K562 (cell line): Measurements from ENCODE around the gene DCAF5. TPM values are rescaled to one million over a fixed set of nuclear protein-coding genes. Genes with fewer than 3 reads are reported as not detected.
A peak's percentile ranks its signal among the peaks of the same experiment; 100 is the strongest.

ENCODE experiments used
- ESRRB ChIP-seq: fragments of 250-450 bp; sonication (Bioruptor Pico); IDR thresholded peaks from 2 replicates; pipeline ENCODE4 v1.5.0; 2020; ENCODE audit warnings: mild to moderate bottlenecking, moderate library complexity, borderline replicate concordance
- KLF10 ChIP-seq: fragments of 250-450 bp; sonication (Bioruptor Pico); IDR thresholded peaks from 2 replicates; pipeline ENCODE4 v1.6.1; 2021; ENCODE audit warnings: matching md5 sums
- KLF16 ChIP-seq: IDR thresholded peaks from 2 replicates; pipeline ENCODE4 v1.6.1; 2016; ENCODE audit warnings: antibody characterized with exemption
- L3MBTL2 ChIP-seq: fragments of 450-650 bp; IDR thresholded peaks from 2 replicates; pipeline ENCODE4 v1.6.1; 2016; ENCODE audit warnings: mild to moderate bottlenecking, moderate library complexity
- MEF2A ChIP-seq: IDR thresholded peaks from 2 replicates; pipeline ENCODE4 v1.6.1; 2011; ENCODE audit warnings: low read depth, mild to moderate bottlenecking, low read length, moderate library complexity; ENCODE audit not compliant: control insufficient read depth
- POLR2B ChIP-seq: fragments of 450-650 bp; IDR thresholded peaks from 2 replicates; pipeline ENCODE4 v1.6.1; 2018; ENCODE audit warnings: low read depth; ENCODE audit not compliant: partially characterized antibody
- POLR2G ChIP-seq: fragments of 200-400 bp; formaldehyde crosslinking; IDR thresholded peaks from 2 replicates; pipeline ENCODE4 v1.6.1; 2017; ENCODE audit warnings: low read depth, mild to moderate bottlenecking, antibody characterized with exemption, low read length, moderate library complexity
- POLR2H ChIP-seq: IDR thresholded peaks from 2 replicates; pipeline ENCODE4 v1.6.1; 2016; ENCODE audit warnings: missing genetic modification characterization, low read depth, mild to moderate bottlenecking, control low read depth, missing compliant biosample characterization, moderate library complexity
- RBBP5 ChIP-seq: fragments of 200-600 bp; sonication (generic); IDR thresholded peaks from 2 replicates; pipeline ENCODE4 v1.6.1; 2012; ENCODE audit warnings: borderline replicate concordance, mild to moderate bottlenecking, low read length, control low read depth, inconsistent platforms; ENCODE audit not compliant: insufficient read depth, poor library complexity, severe bottlenecking
- RFX1 ChIP-seq: fragments of 450-650 bp; IDR thresholded peaks from 2 replicates; pipeline ENCODE4 v1.6.1; 2016; ENCODE audit warnings: mild to moderate bottlenecking, moderate library complexity
- THRA ChIP-seq: fragments of 450-650 bp; IDR thresholded peaks from 2 replicates; pipeline ENCODE4 v1.6.1; 2017; ENCODE audit warnings: mild to moderate bottlenecking, moderate library complexity
- polyA plus RNA-seq, 8 experiments: library from polyadenylated mRNA; depleted of rRNA in 4 of 8; stranded (reverse) in 5 of 8; unstranded in 3 of 8; fragments of >200 nt; fragmentation: Nextera tagmentation in 2 of 8; fragmentation: Illumina TruSeq in 1 of 8; extraction: Ambion mirVana in 2 of 8; extraction: Trizol in 1 of 8; gene quantifications; 2 replicates each; pipeline versions ENCODE4 v1.2.1 to v1.2.3, GENCODE V29; 2011 to 2014; ENCODE audit warnings: inconsistent platforms in 1 of 8, missing spikeins in 1 of 8
- total RNA-seq, 7 experiments: library from RNA; depleted of rRNA in 6 of 7; stranded (reverse); fragments of >200 nt in 6 of 7; fragmentation: Illumina TruSeq in 2 of 7; extraction: Trizol in 2 of 7; gene quantifications; 2 replicates each; pipeline versions ENCODE4 v1.2.1 to v1.2.3, GENCODE V29; 2011 to 2021; ENCODE audit warnings: low replicate concordance in 1 of 7
- TF ChIP-seq, protein P1 (sequence below): fragments of 450-650 bp; IDR thresholded peaks from 2 replicates; pipeline ENCODE4 v1.6.1; 2016; ENCODE audit warnings: borderline replicate concordance
- TF ChIP-seq, protein P2 (sequence below), 2 experiments: IDR thresholded peaks; 2 replicates each; pipeline ENCODE4 v1.6.1; 2012; ENCODE audit warnings: improper control_type of control experiment in 2 of 2, low read depth in 2 of 2, low read length in 2 of 2, borderline replicate concordance in 1 of 2
- TF ChIP-seq, protein P3 (sequence below): fragments of 450-650 bp; formaldehyde crosslinking; IDR thresholded peaks from 2 replicates; pipeline ENCODE4 v1.4.0; 2020; ENCODE audit warnings: mild to moderate bottlenecking
- TF ChIP-seq, protein P4 (sequence below): sonication (generic); formaldehyde crosslinking; IDR thresholded peaks from 2 replicates; pipeline ENCODE4 v1.8.0; 2022; ENCODE audit warnings: mild to moderate bottlenecking, missing genetic modification reagents

The DCAF5 gene
- total and polyA plus RNA-seq, 9 of the 15 experiments (the other 6 are each of a cell fraction or from before 2014, with no cell fraction given): 5.6 to 24.1 (median 12.7) TPM

DNA sequence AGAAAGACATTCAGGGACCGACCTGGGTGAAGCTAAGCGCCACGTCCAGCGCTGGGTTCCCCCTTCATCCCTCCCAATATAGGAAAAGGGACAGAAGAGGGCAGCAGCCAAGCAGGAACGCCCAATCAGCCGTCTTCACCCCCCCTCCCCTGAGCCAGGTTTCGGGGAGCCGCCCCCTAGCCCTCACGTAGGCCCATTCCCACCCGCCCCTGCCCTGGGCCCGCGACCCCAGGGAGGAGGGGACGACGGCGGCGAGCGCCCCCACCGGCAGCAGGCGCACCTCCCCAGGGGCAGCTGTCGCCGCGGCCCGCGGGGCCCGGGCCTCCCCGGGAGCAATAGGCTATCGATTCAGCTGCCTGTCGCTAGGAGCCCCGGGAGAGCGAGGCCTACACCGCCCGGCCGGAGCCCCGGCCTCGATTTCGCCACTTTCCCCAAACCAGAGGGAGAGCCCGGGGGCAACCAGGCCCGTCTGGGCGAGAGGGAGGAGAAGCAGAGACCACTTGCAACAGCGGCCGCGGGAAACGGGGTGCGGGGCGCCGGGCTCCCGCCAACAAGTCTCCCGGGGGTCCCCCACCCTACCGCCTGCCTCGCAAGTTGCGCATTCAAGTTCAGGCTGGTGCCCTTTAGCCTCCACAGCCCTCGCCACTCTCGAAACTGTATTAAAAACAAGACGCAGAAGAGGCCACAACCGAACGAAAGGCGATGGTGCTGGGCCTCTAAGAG, 1.3 kb downstream of the DCAF5 start (continued):
- TF ChIP-seq, protein P1, sequence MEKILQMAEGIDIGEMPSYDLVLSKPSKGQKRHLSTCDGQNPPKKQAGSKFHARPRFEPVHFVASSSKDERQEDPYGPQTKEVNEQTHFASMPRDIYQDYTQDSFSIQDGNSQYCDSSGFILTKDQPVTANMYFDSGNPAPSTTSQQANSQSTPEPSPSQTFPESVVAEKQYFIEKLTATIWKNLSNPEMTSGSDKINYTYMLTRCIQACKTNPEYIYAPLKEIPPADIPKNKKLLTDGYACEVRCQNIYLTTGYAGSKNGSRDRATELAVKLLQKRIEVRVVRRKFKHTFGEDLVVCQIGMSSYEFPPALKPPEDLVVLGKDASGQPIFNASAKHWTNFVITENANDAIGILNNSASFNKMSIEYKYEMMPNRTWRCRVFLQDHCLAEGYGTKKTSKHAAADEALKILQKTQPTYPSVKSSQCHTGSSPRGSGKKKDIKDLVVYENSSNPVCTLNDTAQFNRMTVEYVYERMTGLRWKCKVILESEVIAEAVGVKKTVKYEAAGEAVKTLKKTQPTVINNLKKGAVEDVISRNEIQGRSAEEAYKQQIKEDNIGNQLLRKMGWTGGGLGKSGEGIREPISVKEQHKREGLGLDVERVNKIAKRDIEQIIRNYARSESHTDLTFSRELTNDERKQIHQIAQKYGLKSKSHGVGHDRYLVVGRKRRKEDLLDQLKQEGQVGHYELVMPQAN: peak; percentile 47; the same call in 1 of the 2 replicates
- TF ChIP-seq, protein P2, sequence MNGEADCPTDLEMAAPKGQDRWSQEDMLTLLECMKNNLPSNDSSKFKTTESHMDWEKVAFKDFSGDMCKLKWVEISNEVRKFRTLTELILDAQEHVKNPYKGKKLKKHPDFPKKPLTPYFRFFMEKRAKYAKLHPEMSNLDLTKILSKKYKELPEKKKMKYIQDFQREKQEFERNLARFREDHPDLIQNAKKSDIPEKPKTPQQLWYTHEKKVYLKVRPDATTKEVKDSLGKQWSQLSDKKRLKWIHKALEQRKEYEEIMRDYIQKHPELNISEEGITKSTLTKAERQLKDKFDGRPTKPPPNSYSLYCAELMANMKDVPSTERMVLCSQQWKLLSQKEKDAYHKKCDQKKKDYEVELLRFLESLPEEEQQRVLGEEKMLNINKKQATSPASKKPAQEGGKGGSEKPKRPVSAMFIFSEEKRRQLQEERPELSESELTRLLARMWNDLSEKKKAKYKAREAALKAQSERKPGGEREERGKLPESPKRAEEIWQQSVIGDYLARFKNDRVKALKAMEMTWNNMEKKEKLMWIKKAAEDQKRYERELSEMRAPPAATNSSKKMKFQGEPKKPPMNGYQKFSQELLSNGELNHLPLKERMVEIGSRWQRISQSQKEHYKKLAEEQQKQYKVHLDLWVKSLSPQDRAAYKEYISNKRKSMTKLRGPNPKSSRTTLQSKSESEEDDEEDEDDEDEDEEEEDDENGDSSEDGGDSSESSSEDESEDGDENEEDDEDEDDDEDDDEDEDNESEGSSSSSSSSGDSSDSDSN (IDR thresholded peaks at IDR 0.05; ENCODE audit: borderline replicate concordance in 1 of 2, low read depth in 2 of 2, low read length in 2 of 2): peak; percentile 100
- TF ChIP-seq RFX1: peak; percentile 76
- no peak for TF ChIP-seq MEF2A
- TF ChIP-seq L3MBTL2: peak; percentile 57
- TF ChIP-seq ESRRB (CRISPR knock-in tag): no peak
- TF ChIP-seq, protein P3, sequence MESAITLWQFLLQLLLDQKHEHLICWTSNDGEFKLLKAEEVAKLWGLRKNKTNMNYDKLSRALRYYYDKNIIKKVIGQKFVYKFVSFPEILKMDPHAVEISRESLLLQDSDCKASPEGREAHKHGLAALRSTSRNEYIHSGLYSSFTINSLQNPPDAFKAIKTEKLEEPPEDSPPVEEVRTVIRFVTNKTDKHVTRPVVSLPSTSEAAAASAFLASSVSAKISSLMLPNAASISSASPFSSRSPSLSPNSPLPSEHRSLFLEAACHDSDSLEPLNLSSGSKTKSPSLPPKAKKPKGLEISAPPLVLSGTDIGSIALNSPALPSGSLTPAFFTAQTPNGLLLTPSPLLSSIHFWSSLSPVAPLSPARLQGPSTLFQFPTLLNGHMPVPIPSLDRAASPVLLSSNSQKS: no peak
- TF ChIP-seq, protein P4, sequence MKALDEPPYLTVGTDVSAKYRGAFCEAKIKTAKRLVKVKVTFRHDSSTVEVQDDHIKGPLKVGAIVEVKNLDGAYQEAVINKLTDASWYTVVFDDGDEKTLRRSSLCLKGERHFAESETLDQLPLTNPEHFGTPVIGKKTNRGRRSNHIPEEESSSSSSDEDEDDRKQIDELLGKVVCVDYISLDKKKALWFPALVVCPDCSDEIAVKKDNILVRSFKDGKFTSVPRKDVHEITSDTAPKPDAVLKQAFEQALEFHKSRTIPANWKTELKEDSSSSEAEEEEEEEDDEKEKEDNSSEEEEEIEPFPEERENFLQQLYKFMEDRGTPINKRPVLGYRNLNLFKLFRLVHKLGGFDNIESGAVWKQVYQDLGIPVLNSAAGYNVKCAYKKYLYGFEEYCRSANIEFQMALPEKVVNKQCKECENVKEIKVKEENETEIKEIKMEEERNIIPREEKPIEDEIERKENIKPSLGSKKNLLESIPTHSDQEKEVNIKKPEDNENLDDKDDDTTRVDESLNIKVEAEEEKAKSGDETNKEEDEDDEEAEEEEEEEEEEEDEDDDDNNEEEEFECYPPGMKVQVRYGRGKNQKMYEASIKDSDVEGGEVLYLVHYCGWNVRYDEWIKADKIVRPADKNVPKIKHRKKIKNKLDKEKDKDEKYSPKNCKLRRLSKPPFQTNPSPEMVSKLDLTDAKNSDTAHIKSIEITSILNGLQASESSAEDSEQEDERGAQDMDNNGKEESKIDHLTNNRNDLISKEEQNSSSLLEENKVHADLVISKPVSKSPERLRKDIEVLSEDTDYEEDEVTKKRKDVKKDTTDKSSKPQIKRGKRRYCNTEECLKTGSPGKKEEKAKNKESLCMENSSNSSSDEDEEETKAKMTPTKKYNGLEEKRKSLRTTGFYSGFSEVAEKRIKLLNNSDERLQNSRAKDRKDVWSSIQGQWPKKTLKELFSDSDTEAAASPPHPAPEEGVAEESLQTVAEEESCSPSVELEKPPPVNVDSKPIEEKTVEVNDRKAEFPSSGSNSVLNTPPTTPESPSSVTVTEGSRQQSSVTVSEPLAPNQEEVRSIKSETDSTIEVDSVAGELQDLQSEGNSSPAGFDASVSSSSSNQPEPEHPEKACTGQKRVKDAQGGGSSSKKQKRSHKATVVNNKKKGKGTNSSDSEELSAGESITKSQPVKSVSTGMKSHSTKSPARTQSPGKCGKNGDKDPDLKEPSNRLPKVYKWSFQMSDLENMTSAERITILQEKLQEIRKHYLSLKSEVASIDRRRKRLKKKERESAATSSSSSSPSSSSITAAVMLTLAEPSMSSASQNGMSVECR (CRISPR knock-in tag): peak; percentile 60; the same call in 1 of the 2 replicates
- peak; percentile 81 for TF ChIP-seq POLR2G
- no peak for TF ChIP-seq POLR2B
- no peak for TF ChIP-seq POLR2H (tag)
- TF ChIP-seq KLF16: no peak
- TF ChIP-seq THRA: no peak
- TF ChIP-seq RBBP5: peak; percentile 79
- TF ChIP-seq KLF10: no peak
